Activated naive CD4-positive, alpha-beta T cell treated with anti-CD3 and anti-CD28 coated beads, Interleukin-2, amount 10 ng/mL, durations not matched to agents 7 days and 5 days (primary cell): Measurements from ENCODE around the gene INVS.
"Not testable (repeated sequence)": the region's sequence is repeated elsewhere in the genome, so short reads cannot be mapped to it uniquely, and the experiment has no call there.

ENCODE experiments used
- CTCF ChIA-PET: fragments of 350-600 bp; sonication (Branson Sonifier 250); formaldehyde crosslinking; loops from one replicate; lab custom pipeline; 2021; ENCODE audit warnings: antibody characterized with exemption; lab: Charles Lee
- DNase-seq: peaks from one replicate; pipeline ENCODE4 v3.0.0-alpha.2; 2020
- H3K27ac Mint-ChIP-seq: one replicate; pipeline ENCODE4 v1.8.0; 2021; ENCODE audit warnings: mild to moderate bottlenecking, moderate library complexity, mixed read lengths
- H3K27me3 Mint-ChIP-seq: one replicate; pipeline ENCODE4 v1.8.0; 2021; ENCODE audit warnings: mild to moderate bottlenecking, mixed read lengths
- H3K36me3 Mint-ChIP-seq: one replicate; pipeline ENCODE4 v1.8.0; 2021; ENCODE audit warnings: mixed read lengths
- H3K4me1 Mint-ChIP-seq: one replicate; pipeline ENCODE4 v1.8.0; 2021; ENCODE audit warnings: mixed read lengths
- H3K4me3 Mint-ChIP-seq: one replicate; pipeline ENCODE4 v1.8.0; 2021; ENCODE audit warnings: mild to moderate bottlenecking, moderate library complexity, mixed read lengths
- H3K9me3 Mint-ChIP-seq: one replicate; pipeline ENCODE4 v1.8.0; 2021; ENCODE audit warnings: mixed read lengths

INVS gene

DNA sequence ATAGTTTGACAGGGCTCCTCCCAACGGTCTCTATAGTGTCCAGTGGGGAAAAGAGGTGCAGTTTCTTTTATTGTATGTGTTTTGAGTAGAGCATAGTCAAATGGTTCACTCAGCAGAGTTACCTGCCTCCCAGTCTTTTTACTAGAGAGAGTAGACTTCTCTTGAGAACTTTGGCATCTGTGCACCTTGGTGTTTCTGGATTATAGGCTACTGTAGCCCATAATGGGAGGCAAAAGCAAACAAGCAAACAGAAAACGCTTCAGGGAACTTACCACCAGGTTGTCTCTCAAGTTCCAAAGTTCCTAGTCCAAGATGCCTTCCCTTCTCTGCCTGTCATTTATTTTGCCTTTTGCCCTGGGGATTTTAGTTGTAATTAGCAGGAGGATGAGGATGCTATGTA lies 26.2 kb downstream of the INVS start:
- H3K27ac Mint-ChIP-seq: no peak overlapping the region
- CTCF ChIA-PET: no interaction called here

GRCh38 chr9:100125910-100126309 lies 26.9 kb downstream of the INVS start:
- Mint-ChIP-seq H3K36me3 (peaks cover 10% of the 10 kb centered on the region), H3K27ac (no peak overlapping the region), H3K9me3 (no peaks in the 10 kb centered on the region), H3K4me3 (no peak overlapping the region), H3K27me3 (no peaks in the 10 kb centered on the region), H3K4me1 (no peaks in the 10 kb centered on the region)
- CTCF ChIA-PET: no interaction called here
- no peak for DNase-seq

More for the DNA sequence above, 26.2 kb downstream of the INVS start:
- Mint-ChIP-seq H3K4me1 (no peaks in the 10 kb centered on the region), H3K4me3 (no peak overlapping the region), H3K36me3 (peaks cover 12% of the 10 kb centered on the region), H3K9me3 (no peaks in the 10 kb centered on the region), H3K27me3 (no peaks in the 10 kb centered on the region)
- DNase-seq: no peak

GRCh38 chr9:100126423-100126822 lies 27.4 kb downstream of the INVS start:
- Mint-ChIP-seq H3K27ac (no peak overlapping the region), H3K27me3 (no peaks in the 10 kb centered on the region), H3K4me3 (no peak overlapping the region), H3K36me3 (peaks cover 8% of the 10 kb centered on the region), H3K9me3 (no peaks in the 10 kb centered on the region), H3K4me1 (no peaks in the 10 kb centered on the region)
- CTCF ChIA-PET: no interaction called here
- DNase-seq: no peak

- no peak for DNase-seq
- H3K4me3 Mint-ChIP-seq: no peak overlapping the region
- no peaks in the 10 kb centered on the region for H3K27me3 Mint-ChIP-seq
- no peak overlapping the region for H3K27ac Mint-ChIP-seq
- no peaks in the 10 kb centered on the region for H3K9me3 Mint-ChIP-seq
- CTCF ChIA-PET: no interaction called here
- H3K4me1 Mint-ChIP-seq: no peaks in the 10 kb centered on the region
- H3K36me3 Mint-ChIP-seq: peaks cover 5% of the 10 kb centered on the region
Observed at GRCh38 chr9:100129772-100130171, 30.7 kb downstream of the INVS start.

GRCh38 chr9:100131216-100131615 lies 32.2 kb downstream of the INVS start:
- Mint-ChIP-seq H3K4me1 (no peaks in the 10 kb centered on the region), H3K27ac (no peak overlapping the region), H3K36me3 (peaks cover 5% of the 10 kb centered on the region), H3K9me3 (no peaks in the 10 kb centered on the region), H3K4me3 (no peak overlapping the region), H3K27me3 (no peaks in the 10 kb centered on the region)
- CTCF ChIA-PET: interaction anchor here (0.6 kb wide), 1 partner anchor 35 kb away, joined by 3 read pairs; no protein-coding TSS in a partner anchor
- no peak for DNase-seq

DNA sequence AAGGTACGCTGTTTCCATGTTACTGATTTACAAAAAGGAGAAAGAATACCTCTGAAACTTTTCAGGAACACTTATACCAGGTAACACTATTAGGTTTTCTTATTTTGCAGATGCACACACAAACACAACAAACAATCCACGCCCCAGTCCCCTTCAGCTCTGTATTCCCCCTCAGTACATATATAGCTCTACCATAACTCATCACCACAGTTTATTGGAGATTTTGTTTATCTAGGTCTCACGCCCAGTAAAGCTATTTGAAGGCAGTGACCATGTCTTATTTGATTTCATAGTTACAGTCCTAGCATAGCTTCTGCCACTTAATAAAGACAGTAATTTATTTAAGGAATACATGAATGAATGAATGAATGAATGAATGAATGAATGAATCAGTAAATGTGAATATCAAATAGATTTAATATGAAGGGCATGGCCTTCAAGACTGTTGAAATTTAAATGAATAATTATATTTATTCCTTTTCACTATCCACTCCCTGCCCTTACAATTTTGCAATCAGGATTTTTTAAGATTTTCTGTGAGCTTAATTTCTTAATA lies 32.9 kb downstream of the INVS start:
- Mint-ChIP-seq H3K27me3 (no peaks in the 10 kb centered on the region), H3K36me3 (peaks cover 3% of the 10 kb centered on the region), H3K9me3 (no peaks in the 10 kb centered on the region), H3K4me1 (no peaks in the 10 kb centered on the region), H3K4me3 (no peak overlapping the region), H3K27ac (no peak overlapping the region)
- CTCF ChIA-PET: interaction anchor here (0.6 kb wide), 1 partner anchor 91 kb away, joined by 3 read pairs; no protein-coding TSS in a partner anchor
- no peak for DNase-seq

DNA sequence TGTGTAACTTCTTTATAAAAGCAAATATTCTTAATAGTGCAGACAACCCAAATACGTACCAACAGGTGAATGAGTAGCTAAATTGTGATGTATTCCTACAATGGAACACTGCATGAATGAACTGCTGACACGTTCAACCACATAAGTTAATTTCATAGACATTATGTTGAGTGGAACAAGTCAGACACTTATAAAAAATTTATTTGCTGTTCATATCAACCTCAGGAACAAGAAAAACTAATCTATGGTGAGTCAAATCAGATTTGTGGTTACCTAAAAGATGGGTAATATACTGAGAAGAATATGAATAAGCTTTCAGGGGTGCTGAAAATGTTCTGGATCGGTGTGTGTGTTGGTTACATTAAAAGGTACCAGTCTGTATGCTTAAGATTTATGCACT lies 35.7 kb downstream of the INVS start:
- DNase-seq: no peak
- no peaks in the 10 kb centered on the region for H3K27me3 Mint-ChIP-seq
- CTCF ChIA-PET: no interaction called here

DNA sequence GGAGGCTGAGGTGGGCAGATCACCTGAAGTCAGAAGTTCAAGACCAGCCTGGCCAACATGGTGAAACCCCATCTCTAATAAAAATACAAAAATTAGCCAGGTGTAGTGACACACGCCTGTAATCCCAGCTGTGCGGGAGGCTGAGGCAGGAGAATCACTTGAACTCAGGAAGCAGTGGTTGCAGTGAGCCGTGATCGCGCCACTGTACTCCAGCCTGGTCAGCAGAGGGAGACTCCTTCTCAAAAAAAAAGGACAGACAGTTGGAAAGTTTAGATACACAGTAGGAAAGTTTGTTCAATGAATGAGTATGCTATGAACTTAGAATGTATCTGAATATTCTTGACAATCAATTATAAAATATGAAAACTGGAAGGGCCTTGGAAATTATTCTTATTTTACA lies 37.8 kb downstream of the INVS start:
- H3K4me1 Mint-ChIP-seq, H3K9me3 Mint-ChIP-seq, H3K27me3 Mint-ChIP-seq, H3K27ac Mint-ChIP-seq, H3K36me3 Mint-ChIP-seq, CTCF ChIA-PET, H3K4me3 Mint-ChIP-seq, DNase-seq: not testable (repeated sequence)

More for the DNA sequence above, 35.7 kb downstream of the INVS start:
- Mint-ChIP-seq H3K4me1 (no peaks in the 10 kb centered on the region), H3K4me3 (no peak overlapping the region), H3K9me3 (no peaks in the 10 kb centered on the region), H3K27ac (no peak overlapping the region), H3K36me3 (no peaks in the 10 kb centered on the region)

GRCh38 chr9:100140303-100140702 lies 41.3 kb downstream of the INVS start:
- H3K4me1 Mint-ChIP-seq, H3K27ac Mint-ChIP-seq, CTCF ChIA-PET, H3K4me3 Mint-ChIP-seq, H3K36me3 Mint-ChIP-seq, DNase-seq, H3K27me3 Mint-ChIP-seq, H3K9me3 Mint-ChIP-seq: not testable (repeated sequence)

- CTCF ChIA-PET, H3K4me1 Mint-ChIP-seq, H3K9me3 Mint-ChIP-seq, H3K27me3 Mint-ChIP-seq, H3K27ac Mint-ChIP-seq, H3K36me3 Mint-ChIP-seq, DNase-seq, H3K4me3 Mint-ChIP-seq: not testable (repeated sequence)
Observed at GRCh38 chr9:100141862-100142261, 42.8 kb downstream of the INVS start.

DNA sequence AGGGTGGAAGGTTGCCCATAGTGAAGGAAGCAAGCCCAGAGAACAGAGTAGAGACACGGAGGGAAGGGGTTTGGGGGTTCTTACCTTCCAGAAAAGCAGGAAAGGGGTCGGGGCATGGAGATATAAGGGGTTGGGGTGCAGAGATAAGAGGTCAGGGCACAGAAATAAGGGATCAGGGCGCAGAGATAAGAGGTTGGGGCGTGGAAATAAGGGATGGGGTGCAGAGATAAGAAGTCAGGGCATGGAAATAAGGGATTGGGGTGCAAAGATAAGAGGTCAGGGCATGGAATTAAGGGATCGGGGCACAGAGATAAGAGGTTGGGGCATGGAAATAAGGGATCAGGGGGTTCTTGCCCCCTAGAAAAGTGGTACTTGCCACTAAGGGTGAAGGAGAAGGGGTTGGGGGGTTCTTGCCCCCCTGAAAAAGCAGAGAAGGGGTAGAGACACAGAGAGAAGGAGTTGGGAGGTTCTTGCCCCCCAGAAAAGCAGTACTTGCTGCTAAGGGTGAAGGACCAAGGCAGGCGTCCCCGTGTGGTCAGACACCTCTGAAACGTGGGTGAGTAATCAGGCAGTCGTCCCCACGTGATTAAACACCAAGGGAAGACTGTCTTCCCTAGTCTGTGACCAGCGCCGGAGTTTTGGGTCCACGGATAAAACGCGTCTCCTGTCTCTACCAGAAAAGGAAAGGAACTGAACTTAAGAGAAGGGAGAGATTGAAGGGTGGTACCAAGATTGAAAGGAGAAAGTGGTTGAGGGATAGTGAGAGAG lies 46.3 kb downstream of the INVS start:
- H3K9me3 Mint-ChIP-seq, H3K27me3 Mint-ChIP-seq, H3K4me1 Mint-ChIP-seq, H3K4me3 Mint-ChIP-seq, H3K36me3 Mint-ChIP-seq, CTCF ChIA-PET, DNase-seq: not testable (repeated sequence)
- H3K27ac Mint-ChIP-seq: peak overlapping the region; percentile 63

DNA sequence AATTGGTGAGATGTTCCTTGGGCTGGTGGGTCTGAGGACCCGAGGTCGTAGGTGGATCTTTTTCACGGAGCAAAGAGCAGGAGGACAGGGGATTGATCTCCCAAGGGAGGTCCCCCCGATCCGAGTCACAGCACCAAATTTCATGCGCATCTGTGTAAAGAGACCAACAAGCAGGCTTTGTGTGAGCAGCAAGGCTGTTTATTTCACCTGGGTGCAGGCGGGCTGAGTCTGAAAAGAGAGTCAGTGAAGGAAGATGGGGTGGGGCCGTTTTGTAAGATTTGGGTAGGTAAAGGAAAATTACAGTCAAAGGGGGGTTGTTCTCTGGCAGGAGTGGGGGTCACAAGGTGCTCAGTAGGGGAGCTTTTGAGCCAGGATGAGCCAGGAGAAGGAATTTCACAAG lies 46.9 kb downstream of the INVS start:
- not testable (repeated sequence) for DNase-seq, H3K27ac Mint-ChIP-seq, H3K27me3 Mint-ChIP-seq

DNA sequence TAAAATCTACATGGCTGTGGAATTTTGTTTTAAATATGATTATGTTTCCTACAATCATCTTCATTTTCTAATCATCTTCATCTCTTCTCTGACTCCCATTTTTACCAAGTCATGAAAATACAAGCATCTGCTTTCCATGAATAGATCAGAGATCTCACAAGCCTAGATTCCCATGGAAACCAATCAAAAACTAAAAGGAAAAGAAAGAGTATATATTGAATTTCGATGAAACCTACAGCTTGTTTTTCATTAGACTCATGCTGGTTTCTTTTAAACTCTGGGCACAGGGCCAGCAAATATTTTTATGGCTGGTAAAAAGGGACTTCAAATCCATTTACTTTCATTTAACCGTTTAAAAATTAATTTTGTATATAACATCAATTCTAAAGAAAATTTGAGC lies 51.2 kb downstream of the INVS start:
- Mint-ChIP-seq H3K4me1 (no peaks in the 10 kb centered on the region), H3K4me3 (no peak overlapping the region), H3K9me3 (no peaks in the 10 kb centered on the region), H3K27ac (no peak overlapping the region), H3K36me3 (no peaks in the 10 kb centered on the region), H3K27me3 (no peaks in the 10 kb centered on the region)
- CTCF ChIA-PET: no interaction called here
- no peak for DNase-seq

More for the DNA sequence above, 46.9 kb downstream of the INVS start:
- CTCF ChIA-PET, H3K4me3 Mint-ChIP-seq, H3K4me1 Mint-ChIP-seq, H3K36me3 Mint-ChIP-seq, H3K9me3 Mint-ChIP-seq: not testable (repeated sequence)

- no peak for DNase-seq
- no peaks in the 10 kb centered on the region for H3K27me3 Mint-ChIP-seq
- H3K4me1 Mint-ChIP-seq: no peaks in the 10 kb centered on the region
- no peaks in the 10 kb centered on the region for H3K9me3 Mint-ChIP-seq
- CTCF ChIA-PET: no interaction called here
- no peak overlapping the region for H3K27ac Mint-ChIP-seq
- no peaks in the 10 kb centered on the region for H3K36me3 Mint-ChIP-seq
- no peak overlapping the region for H3K4me3 Mint-ChIP-seq
Observed at GRCh38 chr9:100160021-100160420, 61.0 kb downstream of the INVS start.

DNA sequence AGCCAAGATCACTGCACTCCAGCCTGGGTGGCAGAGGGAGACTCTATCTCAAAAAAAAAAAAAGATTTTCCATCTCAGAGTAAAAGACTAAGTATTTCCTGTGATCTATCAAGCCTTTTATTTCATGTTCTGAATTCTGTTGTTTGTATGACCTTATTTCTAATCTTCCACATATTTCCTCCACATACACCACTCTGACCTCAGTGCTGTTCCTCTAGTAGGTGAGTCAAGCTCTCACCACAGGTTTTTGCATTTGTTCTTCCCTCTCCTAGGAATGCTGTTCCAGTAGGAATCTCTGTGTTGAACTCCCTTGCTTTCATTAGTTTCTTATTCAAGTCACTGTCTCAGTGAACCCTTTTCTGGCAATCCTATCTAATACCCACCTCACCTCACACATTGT lies 68.1 kb downstream of the INVS start:
- CTCF ChIA-PET: no interaction called here
- Mint-ChIP-seq H3K4me3 (no peak overlapping the region), H3K36me3 (no peaks in the 10 kb centered on the region), H3K9me3 (peaks cover 3% of the 10 kb centered on the region), H3K27ac (no peak overlapping the region), H3K27me3 (no peaks in the 10 kb centered on the region), H3K4me1 (no peaks in the 10 kb centered on the region)
- DNase-seq: no peak
